Gastroesophageal sphincter (tissue), 4 donors: Measurements from ENCODE around the gene SLC6A2. TPM values are rescaled to one million over a fixed set of nuclear protein-coding genes. Genes with fewer than 3 reads are reported as not detected.

ENCODE experiments used
- ATAC-seq: fragments of 150-250 bp; one replicate; pipeline ENCODE4 v1.9.1; 2016; ENCODE audit warnings: mild to moderate bottlenecking, moderate library complexity
- H3K27ac ChIP-seq, 4 donors: fragments of 200-600 bp; sonication (generic) in 3 of 4; 1 replicate in 3 of 4; 2 replicates in 1 of 4; pipeline ENCODE4 v1.5.1; 2016 to 2019
- H3K27me3 ChIP-seq: fragments of 200-600 bp; sonication (generic); one replicate; pipeline ENCODE4 v1.5.1; 2019
- H3K36me3 ChIP-seq, 2 donors: fragments of 200-600 bp; sonication (generic); one replicate each; pipeline ENCODE4 v1.5.1; 2019; ENCODE audit warnings: control low read depth in 1 of 2
- H3K4me1 ChIP-seq, 3 donors: fragments of 200-600 bp; sonication (generic); 1 replicate in 2 of 3; 2 replicates in 1 of 3; pipeline ENCODE4 v1.5.1; 2016 to 2019; ENCODE audit warnings: control low read depth in 2 of 3
- H3K4me3 ChIP-seq, 2 donors: fragments of 200-600 bp; sonication (generic); one replicate each; pipeline ENCODE4 v1.5.1; 2019; ENCODE audit warnings: mild to moderate bottlenecking in 1 of 2, moderate library complexity in 1 of 2
- H3K9me3 ChIP-seq, 3 donors: fragments of 200-600 bp; sonication (generic); one replicate each; pipeline ENCODE4 v1.5.1; 2017 to 2019; ENCODE audit warnings: control low read depth in 2 of 3
- CTCF ChIP-seq, 4 experiments: fragments of 200-600 bp in 2 of 4; fragments of 450-650 bp in 2 of 4; sonication (generic) in 1 of 4; IDR thresholded peaks; one replicate each; pipeline ENCODE4 v1.5.1; 2017 to 2019; ENCODE audit warnings: antibody characterized with exemption in 4 of 4, mild to moderate bottlenecking in 2 of 4, moderate library complexity in 2 of 4
- EP300 ChIP-seq: sonication (generic); formaldehyde crosslinking; IDR thresholded peaks from one replicate; pipeline ENCODE4 v1.6.1; 2017; ENCODE audit warnings: antibody characterized with exemption, mild to moderate bottlenecking
- POLR2A ChIP-seq, 2 donors: fragments of 450-650 bp; IDR thresholded peaks; one replicate each; pipeline ENCODE4 v1.6.1; 2017; ENCODE audit warnings: antibody characterized with exemption in 2 of 2, mild to moderate bottlenecking in 2 of 2, moderate library complexity in 1 of 2
- POLR2AphosphoS5 ChIP-seq: sonication (generic); formaldehyde crosslinking; IDR thresholded peaks from one replicate; pipeline ENCODE4 v1.6.1; 2017; ENCODE audit warnings: antibody characterized with exemption
- WGBS, 2 donors: methylation state at CpG; one replicate each; pipeline ENCODE4 v1.1.5; 2018; ENCODE audit warnings: low coverage in 1 of 2; 5-methylcytosine and 5-hydroxymethylcytosine counted together
- total RNA-seq, 4 donors: library from RNA; depleted of rRNA; stranded (reverse); fragments of >200 nt; gene quantifications; one replicate each; pipeline ENCODE4 v1.1.0, GENCODE V29; 2016

Gene SLC6A2
- total RNA-seq, 4 donors from 2014 or later = 0.16 to 3.1 (median 1.3) TPM

- WGBS, 2 donors = 87% methylated on average over 3 of the region's 7 CpGs; no CpG with 5 or more reads in 1 of the 2 donors
- H3K9me3 ChIP-seq = no peaks in the 10 kb centered on the region
Observed at GRCh38 chr16:55664786-55665407, 9.1 kb downstream of the SLC6A2 start.

GRCh38 chr16:55665511-55665910 lies 9.7 kb downstream of the SLC6A2 start:
- Histone ChIP-seq H3K4me1 (peaks cover 0 to 29% (median 5%) of the 10 kb centered on the region in 3 donors), H3K36me3 (no peaks in the 10 kb centered on the region), H3K9me3 (no peaks in the 10 kb centered on the region), H3K27ac (no peak overlapping the region), H3K4me3 (no peak overlapping the region), H3K27me3 (no peaks in the 10 kb centered on the region)
- no peak for ATAC-seq
- 93% methylated on average over 3 of the region's 3 CpGs; no CpG with 5 or more reads in 1 of the 2 donors for WGBS, 2 donors
- TF ChIP-seq EP300 = no peak
- no peak for TF ChIP-seq POLR2A (IDR thresholded peaks at IDR 0.05)
- no peak for TF ChIP-seq POLR2AphosphoS5
- TF ChIP-seq CTCF (IDR thresholded peaks at IDR 0.05) = no peak

More at GRCh38 chr16:55664786-55665407, 9.1 kb downstream of the SLC6A2 start:
- Histone ChIP-seq H3K4me3 (no peak overlapping the region), H3K36me3 (no peaks in the 10 kb centered on the region), H3K27me3 (no peaks in the 10 kb centered on the region), H3K27ac (no peak overlapping the region), H3K4me1 (peaks cover 0 to 30% (median 5%) of the 10 kb centered on the region in 3 donors)
- no peak for TF ChIP-seq POLR2A (IDR thresholded peaks at IDR 0.05)
- no peak for TF ChIP-seq EP300
- TF ChIP-seq POLR2AphosphoS5 = no peak
- no peak for ATAC-seq

GRCh38 chr16:55666012-55666411 lies 10.2 kb downstream of the SLC6A2 start:
- Histone ChIP-seq H3K9me3 (no peaks in the 10 kb centered on the region), H3K4me3 (no peak overlapping the region), H3K27me3 (no peaks in the 10 kb centered on the region), H3K36me3 (no peaks in the 10 kb centered on the region), H3K4me1 (peaks cover 0 to 24% (median 5%) of the 10 kb centered on the region in 3 donors), H3K27ac (no peak overlapping the region)
- no CpG with 5 or more reads among the region's 2 CpGs for WGBS, 2 donors
- ATAC-seq = no peak
- no peak for TF ChIP-seq CTCF (IDR thresholded peaks at IDR 0.05)
- no peak for TF ChIP-seq POLR2AphosphoS5
- TF ChIP-seq POLR2A (IDR thresholded peaks at IDR 0.05) = no peak
- no peak for TF ChIP-seq EP300

GRCh38 chr16:55667753-55668152 lies 12.0 kb downstream of the SLC6A2 start:
- Histone ChIP-seq H3K4me3 (no peak overlapping the region), H3K9me3 (no peaks in the 10 kb centered on the region), H3K4me1 (peaks cover 0 to 14% (median 0%) of the 10 kb centered on the region in 3 donors), H3K36me3 (no peaks in the 10 kb centered on the region), H3K27me3 (no peaks in the 10 kb centered on the region), H3K27ac (no peak overlapping the region)
- TF ChIP-seq EP300 (no peak), POLR2AphosphoS5 (no peak), POLR2A (IDR thresholded peaks at IDR 0.05) (no peak), CTCF (IDR thresholded peaks at IDR 0.05) (no peak)
- 100% methylated on average over 1 of the region's 1 CpG for WGBS, 2 donors
- no peak for ATAC-seq

GRCh38 chr16:55668340-55669281 lies 12.8 kb downstream of the SLC6A2 start:
- ATAC-seq = peak; percentile 47
- H3K4me3 ChIP-seq = no peak overlapping the region
- H3K36me3 ChIP-seq = no peaks in the 10 kb centered on the region
- no peaks in the 10 kb centered on the region for H3K27me3 ChIP-seq
- H3K27ac ChIP-seq = peak overlapping the region in 1 of 4 donors; percentile 28
- H3K9me3 ChIP-seq = no peaks in the 10 kb centered on the region
- peaks cover 0 to 14% (median 0%) of the 10 kb centered on the region in 3 donors for H3K4me1 ChIP-seq
- 64 to 84% methylated on average over 4 of the region's 9 CpGs for WGBS, 2 donors
- TF ChIP-seq CTCF (IDR thresholded peaks at IDR 0.05) (no peak), POLR2A (IDR thresholded peaks at IDR 0.05) (no peak), POLR2AphosphoS5 (no peak), EP300 (no peak)
